Head of caudate nucleus (tissue), 42 donors: ENCODE data around the gene PPP1R3A.

Experiments used
- DNase-seq, 42 donors: peaks; one replicate each; pipeline versions ENCODE4 v3.0.0 to v3.0.0-alpha.2; 2020 to 2021; ENCODE audit warnings: mixed read lengths in 7 of 42
- intact Hi-C: fragments of 100-400 bp; cut with DNase I; formaldehyde crosslinking; loops from one replicate; pipeline ENCODE4 v1.15.0; 2022

Gene PPP1R3A

GRCh38 chr7:113890331-113891030, 28.3 kb downstream of the PPP1R3A start:
- intact Hi-C loops: no loop called here

GRCh38 chr7:113883096-113883495, 35.7 kb downstream of the PPP1R3A start:
- DNase-seq: no peak
- intact Hi-C loops: no loop called here

More at GRCh38 chr7:113890331-113891030, 28.3 kb downstream of the PPP1R3A start:
- no peak for DNase-seq

GRCh38 chr7:113880559-113880958, 38.2 kb downstream of the PPP1R3A start:
- no peak for DNase-seq
- intact Hi-C loops: no loop called here

- intact Hi-C loops: no loop called here
Measured at GRCh38 chr7:113878394-113878992, 40.3 kb downstream of the PPP1R3A start.

GRCh38 chr7:113875224-113875623, 43.6 kb downstream of the PPP1R3A start:
- DNase-seq: no peak
- intact Hi-C loops: no loop called here

More at GRCh38 chr7:113878394-113878992, 40.3 kb downstream of the PPP1R3A start:
- peak in 2 of 42 donors; percentile 8 to 10 for DNase-seq

GRCh38 chr7:113873554-113874151, 45.2 kb downstream of the PPP1R3A start:
- intact Hi-C loops: no loop called here
- DNase-seq: no peak

- intact Hi-C loops: no loop called here
- no peak for DNase-seq
Measured at GRCh38 chr7:113872981-113873380, 45.8 kb downstream of the PPP1R3A start.

- intact Hi-C loops: no loop called here
- no peak for DNase-seq
Measured at GRCh38 chr7:113867325-113867724, 51.5 kb downstream of the PPP1R3A start.

- no peak for DNase-seq
- intact Hi-C loops: no loop called here
Measured at GRCh38 chr7:113856010-113856409, 62.8 kb downstream of the PPP1R3A start.

GRCh38 chr7:113840954-113841353, 77.9 kb downstream of the PPP1R3A start:
- DNase-seq: no peak
- intact Hi-C loops: no loop called here

- intact Hi-C loops: no loop called here
- no peak for DNase-seq
Measured at GRCh38 chr7:113835367-113835766, 83.4 kb downstream of the PPP1R3A start.

- intact Hi-C loops: no loop called here
- no peak for DNase-seq
Measured at GRCh38 chr7:113832196-113832745, 86.5 kb downstream of the PPP1R3A start.

GRCh38 chr7:113831556-113831955, 87.3 kb downstream of the PPP1R3A start:
- DNase-seq: no peak
- intact Hi-C loops: no loop called here

- no peak for DNase-seq
- intact Hi-C loops: no loop called here
Measured at GRCh38 chr7:113828581-113828980, 90.2 kb downstream of the PPP1R3A start.
